ENCODE measurements around the gene PSMB3.

PSMB3 gene

GRCh38 chr17:38705523-38705802, 47.1 kb upstream of the PSMB3 start:
- Histone ChIP-seq H3K4me3 (replicated peaks; ENCODE audit: low read depth, low read length) (peak overlapping the region; percentile 89), H3K36me3 (ENCODE audit: control insufficient read depth, insufficient read depth, low read length) (peaks cover 11% of the 10 kb centered on the region), H3K27me3 (replicated peaks; ENCODE audit: control insufficient read depth, insufficient read depth, low read length) (no peaks in the 10 kb centered on the region)
- TF ChIP-seq CTCF (IDR thresholded peaks at IDR 0.05; ENCODE audit: insufficient read depth, low read length, poor library complexity, severe bottlenecking): no peak
- DNase-seq (ENCODE audit: extremely low read depth, insufficient read length): no peak

- H3K36me3 ChIP-seq (ENCODE audit: control insufficient read depth, insufficient read depth, low read length): peaks cover 14% of the 10 kb centered on the region
- DNase-seq (ENCODE audit: extremely low read depth, insufficient read length): no peak
- H3K4me3 ChIP-seq (replicated peaks; ENCODE audit: low read depth, low read length): peak overlapping the region; percentile 89
- no peak for TF ChIP-seq CTCF (IDR thresholded peaks at IDR 0.05; ENCODE audit: insufficient read depth, low read length, poor library complexity, severe bottlenecking)
- H3K27me3 ChIP-seq (replicated peaks; ENCODE audit: control insufficient read depth, insufficient read depth, low read length): no peaks in the 10 kb centered on the region
Measured at GRCh38 chr17:38705803-38706504, 46.6 kb upstream of the PSMB3 start.

- H3K27me3 ChIP-seq (replicated peaks; ENCODE audit: control insufficient read depth, insufficient read depth, low read length): no peaks in the 10 kb centered on the region
- DNase-seq (ENCODE audit: extremely low read depth, insufficient read length): no peak
Measured at GRCh38 chr17:38706505-38707216, 45.9 kb upstream of the PSMB3 start.

GRCh38 chr17:38707678-38708351, 44.7 kb upstream of the PSMB3 start:
- H3K36me3 ChIP-seq (ENCODE audit: control insufficient read depth, insufficient read depth, low read length): peaks cover 25% of the 10 kb centered on the region
- DNase-seq (ENCODE audit: extremely low read depth, insufficient read length): no peak
- peak overlapping the region; percentile 89; the same call in 1 of the 2 replicates for H3K4me3 ChIP-seq (replicated peaks; ENCODE audit: low read depth, low read length)
- no peak for TF ChIP-seq CTCF (IDR thresholded peaks at IDR 0.05; ENCODE audit: insufficient read depth, low read length, poor library complexity, severe bottlenecking)
- H3K27me3 ChIP-seq (replicated peaks; ENCODE audit: control insufficient read depth, insufficient read depth, low read length): no peaks in the 10 kb centered on the region

More at GRCh38 chr17:38706505-38707216, 45.9 kb upstream of the PSMB3 start:
- Histone ChIP-seq H3K36me3 (ENCODE audit: control insufficient read depth, insufficient read depth, low read length) (peaks cover 16% of the 10 kb centered on the region), H3K4me3 (replicated peaks; ENCODE audit: low read depth, low read length) (peak overlapping the region; percentile 89)
- TF ChIP-seq CTCF (IDR thresholded peaks at IDR 0.05; ENCODE audit: insufficient read depth, low read length, poor library complexity, severe bottlenecking): no peak

- Histone ChIP-seq H3K36me3 (ENCODE audit: control insufficient read depth, insufficient read depth, low read length) (peaks cover 35% of the 10 kb centered on the region), H3K27me3 (replicated peaks; ENCODE audit: control insufficient read depth, insufficient read depth, low read length) (no peaks in the 10 kb centered on the region), H3K4me3 (replicated peaks; ENCODE audit: low read depth, low read length) (no peak overlapping the region)
- DNase-seq (ENCODE audit: extremely low read depth, insufficient read length): no peak
- no peak for TF ChIP-seq CTCF (IDR thresholded peaks at IDR 0.05; ENCODE audit: insufficient read depth, low read length, poor library complexity, severe bottlenecking)
Measured at GRCh38 chr17:38709104-38709820, 43.3 kb upstream of the PSMB3 start.

Data from GM06990 (cell line).